ENCODE measurements around the gene ARL13B. TPM values are rescaled to one million over a fixed set of nuclear protein-coding genes. Genes with fewer than 3 reads are reported as not detected.

Gene ARL13B
- polyA plus RNA-seq, 1 of the 3 experiments (the other 2 are of a cell fraction), result 4.9 TPM

DNA sequence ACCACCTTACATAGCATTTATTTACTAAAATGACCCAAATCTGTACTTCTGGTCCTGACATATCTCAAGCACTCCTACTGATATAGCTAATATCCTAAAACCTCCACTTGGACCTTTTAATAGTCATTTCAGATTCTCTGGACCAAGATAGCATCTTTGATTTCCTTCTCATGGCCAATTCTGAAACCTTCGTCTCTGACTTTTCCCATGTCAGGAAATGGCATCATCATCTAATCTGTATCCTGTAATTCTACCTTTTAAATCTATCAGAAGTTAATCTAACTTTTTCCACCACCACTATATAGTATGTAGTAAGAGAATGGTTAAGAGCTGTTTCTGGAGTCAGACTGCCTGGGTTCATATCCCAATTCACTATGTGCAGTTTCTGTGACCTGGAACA lies 32.2 kb downstream of the ARL13B start:
- Histone ChIP-seq H3K9me2 (no peaks in the 10 kb centered on the region), H3K27me3 (ENCODE audit: insufficient read depth) (no peaks in the 10 kb centered on the region), H4K20me1 (ENCODE audit: insufficient read depth) (no peaks in the 10 kb centered on the region), H3K4me3 (ENCODE audit: low read depth in 2 of 2, low read length in 1 of 2) (no peak overlapping the region), H3K9ac (no peak overlapping the region), H3K9me3 (no peaks in the 10 kb centered on the region), H3K27ac (ENCODE audit: low read depth in 2 of 2, low read length in 1 of 2) (no peak overlapping the region), H3K4me1 (ENCODE audit: control insufficient read depth in 1 of 2, insufficient read depth in 2 of 2, low read depth in 1 of 2, low read length in 1 of 2) (peaks cover 0 to 7% of the 10 kb centered on the region in 2 experiments; a peak in 1 of 4 replicates), H2AFZ (ENCODE audit: low read depth) (no peak overlapping the region), H3K79me2 (ENCODE audit: insufficient read depth) (no peaks in the 10 kb centered on the region), H3K36me3 (replicated peaks in 1 of 2; ENCODE audit: control insufficient read depth in 1 of 2, insufficient read depth in 2 of 2, low read length in 1 of 2) (no peaks in the 10 kb centered on the region), H3K4me2 (no peak overlapping the region), H3F3A (replicated peaks; ENCODE audit: insufficient read depth) (no peaks in the 10 kb centered on the region)
- no peak for TF ChIP-seq ELF1 (IDR thresholded peaks at IDR 0.05)
- no peak for TF ChIP-seq NRF1 (IDR thresholded peaks at IDR 0.05; ENCODE audit: low read depth, low read length)
- TF ChIP-seq, protein P1, sequence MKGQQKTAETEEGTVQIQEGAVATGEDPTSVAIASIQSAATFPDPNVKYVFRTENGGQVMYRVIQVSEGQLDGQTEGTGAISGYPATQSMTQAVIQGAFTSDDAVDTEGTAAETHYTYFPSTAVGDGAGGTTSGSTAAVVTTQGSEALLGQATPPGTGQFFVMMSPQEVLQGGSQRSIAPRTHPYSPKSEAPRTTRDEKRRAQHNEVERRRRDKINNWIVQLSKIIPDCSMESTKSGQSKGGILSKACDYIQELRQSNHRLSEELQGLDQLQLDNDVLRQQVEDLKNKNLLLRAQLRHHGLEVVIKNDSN (IDR thresholded peaks at IDR 0.05; ENCODE audit: borderline replicate concordance, low read depth), result no peak
- no peak for TF ChIP-seq RXRA (IDR thresholded peaks at IDR 0.05; ENCODE audit: borderline replicate concordance, low read depth)
- TF ChIP-seq MEF2A (IDR thresholded peaks at IDR 0.05; ENCODE audit: borderline replicate concordance, low read depth), result no peak
- no peak for TF ChIP-seq RCOR1 (IDR thresholded peaks at IDR 0.05; ENCODE audit: low read length)
- no peak for TF ChIP-seq EZH2phosphoT487 (IDR thresholded peaks at IDR 0.05; ENCODE audit: borderline replicate concordance, low read depth)
- TF ChIP-seq JUND (IDR thresholded peaks at IDR 0.05), result no peak
- no peak for TF ChIP-seq EP300 (IDR thresholded peaks at IDR 0.05; ENCODE audit: borderline replicate concordance in 1 of 2, low read depth in 1 of 2, low read length in 1 of 2)
- TF ChIP-seq, protein P2, sequence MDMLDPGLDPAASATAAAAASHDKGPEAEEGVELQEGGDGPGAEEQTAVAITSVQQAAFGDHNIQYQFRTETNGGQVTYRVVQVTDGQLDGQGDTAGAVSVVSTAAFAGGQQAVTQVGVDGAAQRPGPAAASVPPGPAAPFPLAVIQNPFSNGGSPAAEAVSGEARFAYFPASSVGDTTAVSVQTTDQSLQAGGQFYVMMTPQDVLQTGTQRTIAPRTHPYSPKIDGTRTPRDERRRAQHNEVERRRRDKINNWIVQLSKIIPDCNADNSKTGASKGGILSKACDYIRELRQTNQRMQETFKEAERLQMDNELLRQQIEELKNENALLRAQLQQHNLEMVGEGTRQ (IDR thresholded peaks at IDR 0.05; ENCODE audit: borderline replicate concordance, low read depth, low read length), result no peak
- TF ChIP-seq FOXM1 (IDR thresholded peaks at IDR 0.05; ENCODE audit: low read depth), result no peak
- TF ChIP-seq TEAD4 (IDR thresholded peaks at IDR 0.05; ENCODE audit: borderline replicate concordance, insufficient read depth), result no peak
- TF ChIP-seq SIN3A (IDR thresholded peaks at IDR 0.05; ENCODE audit: borderline replicate concordance, low read depth, low read length), result no peak
- no peak for TF ChIP-seq NFIC (IDR thresholded peaks at IDR 0.05; ENCODE audit: borderline replicate concordance)
- TF ChIP-seq, protein P3, sequence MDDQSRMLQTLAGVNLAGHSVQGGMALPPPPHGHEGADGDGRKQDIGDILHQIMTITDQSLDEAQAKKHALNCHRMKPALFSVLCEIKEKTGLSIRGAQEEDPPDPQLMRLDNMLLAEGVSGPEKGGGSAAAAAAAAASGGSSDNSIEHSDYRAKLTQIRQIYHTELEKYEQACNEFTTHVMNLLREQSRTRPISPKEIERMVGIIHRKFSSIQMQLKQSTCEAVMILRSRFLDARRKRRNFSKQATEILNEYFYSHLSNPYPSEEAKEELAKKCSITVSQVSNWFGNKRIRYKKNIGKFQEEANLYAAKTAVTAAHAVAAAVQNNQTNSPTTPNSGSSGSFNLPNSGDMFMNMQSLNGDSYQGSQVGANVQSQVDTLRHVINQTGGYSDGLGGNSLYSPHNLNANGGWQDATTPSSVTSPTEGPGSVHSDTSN (IDR thresholded peaks at IDR 0.05), result no peak
- TF ChIP-seq TCF12 (IDR thresholded peaks at IDR 0.05), result no peak
- no peak for TF ChIP-seq FOXJ3 (CRISPR knock-in tag; IDR thresholded peaks at IDR 0.05)
- TF ChIP-seq IRF3 (IDR thresholded peaks at IDR 0.05; ENCODE audit: low read depth, low read length), result no peak
- no peak for TF ChIP-seq MAX (IDR thresholded peaks at IDR 0.05; ENCODE audit: low read depth)
- POLR2A ChIA-PET, result no interaction called here
- WGBS (ENCODE audit: low lambda C conversion rate), result 79% methylated on average over 1 of the region's 1 CpG
- no peak for DNase-seq
- CTCF ChIA-PET, result interaction anchor here (1.2 to 1.9 kb wide), 2 partner anchors 57 to 58 kb away, joined by 3 to 6 read pairs; no protein-coding TSS in a partner anchor

Data from SK-N-SH (cell line).